ENCODE results near the gene UBE4A.

UBE4A gene, protein sequence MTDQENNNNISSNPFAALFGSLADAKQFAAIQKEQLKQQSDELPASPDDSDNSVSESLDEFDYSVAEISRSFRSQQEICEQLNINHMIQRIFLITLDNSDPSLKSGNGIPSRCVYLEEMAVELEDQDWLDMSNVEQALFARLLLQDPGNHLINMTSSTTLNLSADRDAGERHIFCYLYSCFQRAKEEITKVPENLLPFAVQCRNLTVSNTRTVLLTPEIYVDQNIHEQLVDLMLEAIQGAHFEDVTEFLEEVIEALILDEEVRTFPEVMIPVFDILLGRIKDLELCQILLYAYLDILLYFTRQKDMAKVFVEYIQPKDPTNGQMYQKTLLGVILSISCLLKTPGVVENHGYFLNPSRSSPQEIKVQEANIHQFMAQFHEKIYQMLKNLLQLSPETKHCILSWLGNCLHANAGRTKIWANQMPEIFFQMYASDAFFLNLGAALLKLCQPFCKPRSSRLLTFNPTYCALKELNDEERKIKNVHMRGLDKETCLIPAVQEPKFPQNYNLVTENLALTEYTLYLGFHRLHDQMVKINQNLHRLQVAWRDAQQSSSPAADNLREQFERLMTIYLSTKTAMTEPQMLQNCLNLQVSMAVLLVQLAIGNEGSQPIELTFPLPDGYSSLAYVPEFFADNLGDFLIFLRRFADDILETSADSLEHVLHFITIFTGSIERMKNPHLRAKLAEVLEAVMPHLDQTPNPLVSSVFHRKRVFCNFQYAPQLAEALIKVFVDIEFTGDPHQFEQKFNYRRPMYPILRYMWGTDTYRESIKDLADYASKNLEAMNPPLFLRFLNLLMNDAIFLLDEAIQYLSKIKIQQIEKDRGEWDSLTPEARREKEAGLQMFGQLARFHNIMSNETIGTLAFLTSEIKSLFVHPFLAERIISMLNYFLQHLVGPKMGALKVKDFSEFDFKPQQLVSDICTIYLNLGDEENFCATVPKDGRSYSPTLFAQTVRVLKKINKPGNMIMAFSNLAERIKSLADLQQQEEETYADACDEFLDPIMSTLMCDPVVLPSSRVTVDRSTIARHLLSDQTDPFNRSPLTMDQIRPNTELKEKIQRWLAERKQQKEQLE

GRCh38 chr11:118359295-118359958 is at the start of gene UBE4A:
Gene UBE4A (plus strand): TSS chr11:118359600. CDS start chr11:118365081, 5,481 bp downstream.
- Histone ChIP-seq H3K27me3 (ENCODE audit: control insufficient read depth in 1 of 2, insufficient read depth in 2 of 2, low read length in 2 of 2) (no peaks in the 10 kb centered on the region), H3K4me3 (ENCODE audit: low read depth in 1 of 2, low read length in 2 of 2) (peak within 1 kb of the TSS; percentile 90 to 91), H3K36me3 (ENCODE audit: insufficient read depth, low read length) (no peaks in the 10 kb centered on the region), H3K9ac (ENCODE audit: low read length) (peak within 1 kb of the TSS; percentile 69), H3K27ac (ENCODE audit: low read depth, low read length) (peak within 1 kb of the TSS; percentile 50), H3K9me3 (ENCODE audit: low read length) (no peaks in the 10 kb centered on the region), H3K4me1 (ENCODE audit: insufficient read depth, low read length) (peaks cover 5% of the 10 kb centered on the region)

GRCh38 chr11:118310271-118310670 is 49.1 kb upstream of the UBE4A start:
- Histone ChIP-seq H3K27me3 (ENCODE audit: control insufficient read depth in 1 of 2, insufficient read depth in 2 of 2, low read length in 2 of 2) (peaks cover 7 to 10% of the 10 kb centered on the region in 2 donors), H3K27ac (ENCODE audit: low read depth, low read length) (no peak overlapping the region), H3K36me3 (ENCODE audit: insufficient read depth, low read length) (no peaks in the 10 kb centered on the region), H3K9me3 (ENCODE audit: low read length) (no peaks in the 10 kb centered on the region), H3K4me3 (ENCODE audit: low read depth in 1 of 2, low read length in 2 of 2) (no peak overlapping the region), H3K9ac (ENCODE audit: low read length) (no peak overlapping the region), H3K4me1 (ENCODE audit: insufficient read depth, low read length) (no peaks in the 10 kb centered on the region)

GRCh38 chr11:118310781-118311485 is 48.5 kb upstream of the UBE4A start:
- Histone ChIP-seq H3K4me1 (ENCODE audit: insufficient read depth, low read length) (no peaks in the 10 kb centered on the region), H3K27me3 (ENCODE audit: control insufficient read depth in 1 of 2, insufficient read depth in 2 of 2, low read length in 2 of 2) (peaks cover 7 to 9% of the 10 kb centered on the region in 2 donors), H3K9me3 (ENCODE audit: low read length) (no peaks in the 10 kb centered on the region), H3K9ac (ENCODE audit: low read length) (no peak overlapping the region), H3K4me3 (ENCODE audit: low read depth in 1 of 2, low read length in 2 of 2) (no peak overlapping the region), H3K36me3 (ENCODE audit: insufficient read depth, low read length) (no peaks in the 10 kb centered on the region), H3K27ac (ENCODE audit: low read depth, low read length) (no peak overlapping the region)

- H3K9ac ChIP-seq (ENCODE audit: low read length) = no peak overlapping the region
- no peaks in the 10 kb centered on the region for H3K4me1 ChIP-seq (ENCODE audit: insufficient read depth, low read length)
- peaks cover 7 to 8% of the 10 kb centered on the region in 2 donors for H3K27me3 ChIP-seq (ENCODE audit: control insufficient read depth in 1 of 2, insufficient read depth in 2 of 2, low read length in 2 of 2)
- no peak overlapping the region for H3K27ac ChIP-seq (ENCODE audit: low read depth, low read length)
- H3K4me3 ChIP-seq (ENCODE audit: low read depth in 1 of 2, low read length in 2 of 2) = no peak overlapping the region
- no peaks in the 10 kb centered on the region for H3K36me3 ChIP-seq (ENCODE audit: insufficient read depth, low read length)
- H3K9me3 ChIP-seq (ENCODE audit: low read length) = no peaks in the 10 kb centered on the region
Measured at GRCh38 chr11:118311518-118311917, 47.9 kb upstream of the UBE4A start.

DNA sequence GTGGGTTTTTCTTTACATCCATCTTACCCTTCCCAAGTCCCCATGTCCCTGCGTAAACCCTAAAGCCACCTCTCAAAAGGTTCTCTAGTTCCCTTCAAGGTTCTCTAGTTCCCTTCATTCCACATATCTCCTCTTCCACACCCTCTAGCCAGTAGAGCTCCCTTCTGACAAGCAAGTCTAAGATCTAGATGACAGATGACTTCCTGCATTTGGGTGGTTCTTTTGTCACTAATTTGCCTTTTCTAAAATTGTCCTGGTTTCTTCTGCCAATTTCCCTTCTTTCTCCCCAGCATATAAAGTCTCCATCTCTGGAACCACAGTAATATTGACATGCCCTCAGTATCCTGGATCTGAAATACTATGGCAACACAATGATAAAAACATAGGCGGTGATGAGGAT is 47.1 kb upstream of the UBE4A start:
- Histone ChIP-seq H3K27ac (ENCODE audit: low read depth, low read length) (no peak overlapping the region), H3K27me3 (ENCODE audit: control insufficient read depth in 1 of 2, insufficient read depth in 2 of 2, low read length in 2 of 2) (peaks cover 7 to 8% of the 10 kb centered on the region in 2 donors), H3K4me1 (ENCODE audit: insufficient read depth, low read length) (no peaks in the 10 kb centered on the region), H3K36me3 (ENCODE audit: insufficient read depth, low read length) (no peaks in the 10 kb centered on the region), H3K9me3 (ENCODE audit: low read length) (no peaks in the 10 kb centered on the region), H3K9ac (ENCODE audit: low read length) (no peak overlapping the region), H3K4me3 (ENCODE audit: low read depth in 1 of 2, low read length in 2 of 2) (no peak overlapping the region)

DNA sequence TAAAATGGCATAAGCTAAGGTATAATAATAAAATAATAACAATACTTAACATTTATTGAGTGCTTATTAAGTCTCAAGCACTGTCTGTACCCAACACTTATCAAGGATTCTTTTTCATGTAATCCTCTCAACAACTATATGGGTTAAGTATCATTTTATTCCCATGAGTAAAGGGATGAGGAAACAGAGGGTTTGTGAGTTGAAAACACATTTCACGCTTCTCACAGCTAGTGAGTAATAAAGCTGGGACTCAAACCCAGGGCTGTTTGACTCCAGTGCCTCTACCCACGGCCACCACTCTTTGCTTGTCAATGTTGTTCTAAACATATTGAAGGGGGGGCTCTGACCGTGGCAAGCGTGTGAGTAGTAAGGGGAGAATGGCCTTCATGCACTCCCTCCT is 46.2 kb upstream of the UBE4A start:
- no peaks in the 10 kb centered on the region for H3K36me3 ChIP-seq (ENCODE audit: insufficient read depth, low read length)
- no peak overlapping the region for H3K27ac ChIP-seq (ENCODE audit: low read depth, low read length)
- no peaks in the 10 kb centered on the region for H3K9me3 ChIP-seq (ENCODE audit: low read length)
- H3K9ac ChIP-seq (ENCODE audit: low read length) = no peak overlapping the region
- peaks cover 7 to 8% of the 10 kb centered on the region in 2 donors for H3K27me3 ChIP-seq (ENCODE audit: control insufficient read depth in 1 of 2, insufficient read depth in 2 of 2, low read length in 2 of 2)
- H3K4me3 ChIP-seq (ENCODE audit: low read depth in 1 of 2, low read length in 2 of 2) = no peak overlapping the region
- no peaks in the 10 kb centered on the region for H3K4me1 ChIP-seq (ENCODE audit: insufficient read depth, low read length)

DNA sequence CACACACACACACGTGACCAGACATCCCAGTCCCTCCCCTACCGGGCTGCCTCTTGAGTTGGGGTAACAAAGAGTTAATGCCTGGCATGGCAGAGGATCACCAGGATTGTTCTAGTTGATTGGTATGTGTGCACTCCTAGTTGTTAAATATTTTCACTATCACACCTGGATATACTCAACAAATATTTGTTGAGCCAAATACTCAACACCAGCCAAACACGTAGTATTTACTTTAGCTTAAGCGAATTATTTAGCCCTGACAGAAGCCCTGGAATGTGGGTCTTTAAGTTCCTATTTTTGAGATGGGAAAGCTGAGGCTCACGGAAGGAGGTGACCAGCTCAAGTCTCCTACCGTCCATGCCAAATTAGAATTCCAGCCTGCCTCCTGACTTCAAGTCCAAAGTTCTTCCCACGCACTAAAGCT is 44.4 kb upstream of the UBE4A start:
- Histone ChIP-seq H3K4me1 (ENCODE audit: insufficient read depth, low read length) (no peaks in the 10 kb centered on the region), H3K27ac (ENCODE audit: low read depth, low read length) (no peak overlapping the region)

GRCh38 chr11:118318124-118318523 is 41.3 kb upstream of the UBE4A start:
- no peak overlapping the region for H3K27ac ChIP-seq (ENCODE audit: low read depth, low read length)
- no peak overlapping the region for H3K4me3 ChIP-seq (ENCODE audit: low read depth in 1 of 2, low read length in 2 of 2)
- H3K9ac ChIP-seq (ENCODE audit: low read length) = no peak overlapping the region
- peaks cover 7 to 8% of the 10 kb centered on the region in 2 donors for H3K27me3 ChIP-seq (ENCODE audit: control insufficient read depth in 1 of 2, insufficient read depth in 2 of 2, low read length in 2 of 2)
- H3K36me3 ChIP-seq (ENCODE audit: insufficient read depth, low read length) = no peaks in the 10 kb centered on the region
- H3K9me3 ChIP-seq (ENCODE audit: low read length) = no peaks in the 10 kb centered on the region
- no peaks in the 10 kb centered on the region for H3K4me1 ChIP-seq (ENCODE audit: insufficient read depth, low read length)

More for the DNA sequence above, 44.4 kb upstream of the UBE4A start:
- Histone ChIP-seq H3K9ac (ENCODE audit: low read length) (no peak overlapping the region), H3K4me3 (ENCODE audit: low read depth in 1 of 2, low read length in 2 of 2) (no peak overlapping the region), H3K9me3 (ENCODE audit: low read length) (no peaks in the 10 kb centered on the region), H3K36me3 (ENCODE audit: insufficient read depth, low read length) (no peaks in the 10 kb centered on the region), H3K27me3 (ENCODE audit: control insufficient read depth in 1 of 2, insufficient read depth in 2 of 2, low read length in 2 of 2) (peaks cover 7 to 8% of the 10 kb centered on the region in 2 donors)

DNA sequence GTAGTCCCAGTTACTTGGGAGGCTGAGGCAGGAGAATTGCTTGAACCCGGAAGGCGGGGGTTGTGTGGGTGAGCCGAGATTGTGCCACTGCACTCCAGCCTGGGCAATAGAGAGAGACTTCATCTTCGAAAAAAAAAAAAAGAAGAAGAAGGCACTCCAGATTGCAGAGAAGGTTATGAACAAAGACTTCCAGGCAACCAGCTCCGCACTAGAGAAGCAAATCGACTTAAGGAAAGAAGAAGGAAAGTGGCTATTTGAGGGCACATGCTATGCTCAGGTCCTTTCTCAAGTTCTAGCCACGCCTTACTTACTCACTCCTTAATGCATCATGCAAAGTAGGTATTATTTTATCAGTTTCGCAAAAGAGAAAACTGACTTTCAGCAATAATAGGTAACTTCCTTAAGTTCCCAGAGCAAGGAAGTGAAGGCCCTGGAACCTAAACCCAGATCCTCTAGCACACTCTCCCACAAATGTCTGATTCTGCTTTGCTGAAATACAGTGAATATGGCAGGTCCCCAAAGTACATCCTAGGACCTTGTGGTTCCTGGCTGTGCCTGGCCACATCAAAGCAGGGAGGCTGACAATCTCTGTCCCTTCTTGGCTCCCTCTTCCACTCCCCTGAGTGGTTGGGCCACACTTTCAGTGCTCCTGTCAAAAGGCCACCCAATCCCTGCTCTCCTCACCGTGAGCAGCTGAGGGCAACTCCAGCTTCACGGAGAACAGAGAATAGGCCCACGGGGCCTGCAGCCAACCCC is 40.6 kb upstream of the UBE4A start:
- Histone ChIP-seq H3K27me3 (ENCODE audit: control insufficient read depth in 1 of 2, insufficient read depth in 2 of 2, low read length in 2 of 2) (peaks cover 3 to 8% of the 10 kb centered on the region in 2 donors), H3K4me1 (ENCODE audit: insufficient read depth, low read length) (no peaks in the 10 kb centered on the region), H3K27ac (ENCODE audit: low read depth, low read length) (no peak overlapping the region), H3K36me3 (ENCODE audit: insufficient read depth, low read length) (no peaks in the 10 kb centered on the region), H3K4me3 (ENCODE audit: low read depth in 1 of 2, low read length in 2 of 2) (no peak overlapping the region), H3K9ac (ENCODE audit: low read length) (no peak overlapping the region), H3K9me3 (ENCODE audit: low read length) (no peaks in the 10 kb centered on the region)

GRCh38 chr11:118319337-118319707 is 40.1 kb upstream of the UBE4A start:
- Histone ChIP-seq H3K4me3 (ENCODE audit: low read depth in 1 of 2, low read length in 2 of 2) (no peak overlapping the region), H3K27me3 (ENCODE audit: control insufficient read depth in 1 of 2, insufficient read depth in 2 of 2, low read length in 2 of 2) (peaks cover 0 to 6% of the 10 kb centered on the region in 2 donors), H3K9me3 (ENCODE audit: low read length) (no peaks in the 10 kb centered on the region), H3K36me3 (ENCODE audit: insufficient read depth, low read length) (no peaks in the 10 kb centered on the region), H3K9ac (ENCODE audit: low read length) (no peak overlapping the region), H3K27ac (ENCODE audit: low read depth, low read length) (no peak overlapping the region), H3K4me1 (ENCODE audit: insufficient read depth, low read length) (no peaks in the 10 kb centered on the region)

Data from muscle layer of colon (tissue), 2 donors.